ACHN (cell line): ENCODE data around the gene HIF1A.
"Not testable (repeated sequence)": the region's sequence is repeated elsewhere in the genome, so short reads cannot be mapped to it uniquely, and the experiment has no call there.

Experiments used
- DNase-seq: peaks from one replicate; pipeline ENCODE4 v3.0.0-alpha.2; 2015
- in situ Hi-C: cut with HindIII; loops from 2 replicates; pipeline ENCODE4 v1.10.0; 2017; ENCODE audit warnings: low sequenced_read_pairs, low pct_ligation_motif_present, low pct_unique_long_range_greater_than_20kb

HIF1A gene

GRCh38 chr14:61694830-61695694, at the start of gene HIF1A:
Gene HIF1A (plus strand): TSS chr14:61695513. CDS start chr14:61695805, 292 bp downstream.
- peak; percentile 97 for DNase-seq
- in situ Hi-C loops = no loop called here

- in situ Hi-C loops = no loop called here
- no peak for DNase-seq
Observed at GRCh38 chr14:61646366-61647116, 48.8 kb upstream of the HIF1A start.

- DNase-seq = no peak
- in situ Hi-C loops = no loop called here
Observed at GRCh38 chr14:61647704-61648103, 47.6 kb upstream of the HIF1A start.

- in situ Hi-C loops = no loop called here
- no peak for DNase-seq
Observed at GRCh38 chr14:61648377-61648776, 46.9 kb upstream of the HIF1A start.

- in situ Hi-C loops = no loop called here
- DNase-seq = no peak
Observed at GRCh38 chr14:61649283-61649682, 46.0 kb upstream of the HIF1A start.

GRCh38 chr14:61651355-61651754, 44.0 kb upstream of the HIF1A start:
- no peak for DNase-seq
- in situ Hi-C loops = no loop called here

- in situ Hi-C loops = no loop called here
- no peak for DNase-seq
Observed at GRCh38 chr14:61652526-61653262, 42.6 kb upstream of the HIF1A start.

- in situ Hi-C loops = no loop called here
- DNase-seq = peak; percentile 35
Observed at GRCh38 chr14:61653507-61653906, 41.8 kb upstream of the HIF1A start.

GRCh38 chr14:61654026-61654425, 41.3 kb upstream of the HIF1A start:
- no peak for DNase-seq
- in situ Hi-C loops = no loop called here

GRCh38 chr14:61655777-61656176, 39.5 kb upstream of the HIF1A start:
- DNase-seq = no peak
- in situ Hi-C loops = no loop called here

GRCh38 chr14:61656341-61656740, 39.0 kb upstream of the HIF1A start:
- in situ Hi-C loops = no loop called here

GRCh38 chr14:61658111-61658510, 37.2 kb upstream of the HIF1A start:
- DNase-seq, in situ Hi-C loops: not testable (repeated sequence)

More at GRCh38 chr14:61656341-61656740, 39.0 kb upstream of the HIF1A start:
- DNase-seq = no peak

GRCh38 chr14:61659582-61659981, 35.7 kb upstream of the HIF1A start:
- DNase-seq = no peak
- in situ Hi-C loops = no loop called here

- in situ Hi-C loops = no loop called here
- DNase-seq = no peak
Observed at GRCh38 chr14:61661471-61662400, 33.6 kb upstream of the HIF1A start.

GRCh38 chr14:61662437-61663311, 32.6 kb upstream of the HIF1A start:
- in situ Hi-C loops = no loop called here
- DNase-seq = peak; percentile 9

- in situ Hi-C loops = no loop called here
- no peak for DNase-seq
Observed at GRCh38 chr14:61663312-61663979, 31.9 kb upstream of the HIF1A start.

- no peak for DNase-seq
- in situ Hi-C loops = no loop called here
Observed at GRCh38 chr14:61668282-61668681, 27.0 kb upstream of the HIF1A start.
